Ishikawa (cell line): ENCODE data around the gene CEP78.

Source experiments
- CEBPB ChIP-seq: IDR thresholded peaks from 2 replicates; pipeline ENCODE4 v1.6.1; 2012
- CREB1 ChIP-seq: IDR thresholded peaks from 2 replicates; pipeline ENCODE4 v1.6.1; 2012; ENCODE audit warnings: low read depth
- EGR1 ChIP-seq: IDR thresholded peaks from 2 replicates; pipeline ENCODE4 v1.6.1; 2012
- EP300 ChIP-seq: IDR thresholded peaks from 2 replicates; pipeline ENCODE4 v1.6.1; 2012; ENCODE audit warnings: borderline replicate concordance
- FOXM1 ChIP-seq: IDR thresholded peaks from 2 replicates; pipeline ENCODE4 v1.6.1; 2012; ENCODE audit warnings: low read depth, borderline replicate concordance
- MAX ChIP-seq: IDR thresholded peaks from 2 replicates; pipeline ENCODE4 v1.6.1; 2012
- NFIC ChIP-seq: IDR thresholded peaks from 2 replicates; pipeline ENCODE4 v1.6.1; 2012
- RAD21 ChIP-seq: IDR thresholded peaks from 2 replicates; pipeline ENCODE4 v1.6.1; 2012; ENCODE audit warnings: low read depth
- REST ChIP-seq: IDR thresholded peaks from 2 replicates; pipeline ENCODE4 v1.6.1; 2012; ENCODE audit warnings: low read depth, mild to moderate bottlenecking
- TAF1 ChIP-seq: IDR thresholded peaks from 2 replicates; pipeline ENCODE4 v1.6.1; 2012; ENCODE audit warnings: low read depth, mild to moderate bottlenecking
- TCF12 ChIP-seq: IDR thresholded peaks from 2 replicates; pipeline ENCODE4 v1.6.1; 2012; ENCODE audit warnings: low read depth
- TEAD4 ChIP-seq: IDR thresholded peaks from 2 replicates; pipeline ENCODE4 v1.6.1; 2012
- USF1 ChIP-seq: IDR thresholded peaks from 2 replicates; pipeline ENCODE4 v1.6.1; 2012
- YY1 ChIP-seq: IDR thresholded peaks from 2 replicates; pipeline ENCODE4 v1.6.1; 2012; ENCODE audit warnings: low read depth
- ZBTB7A ChIP-seq: IDR thresholded peaks from 2 replicates; pipeline ENCODE4 v1.6.1; 2012; ENCODE audit warnings: low read depth

CEP78 gene

GRCh38 chr9:78300209-78300608 lies 64.3 kb downstream of the CEP78 start:
- TF ChIP-seq ZBTB7A: no peak
- TF ChIP-seq EGR1: no peak
- no peak for TF ChIP-seq CEBPB
- TF ChIP-seq REST: no peak
- no peak for TF ChIP-seq YY1
- no peak for TF ChIP-seq EP300
- TF ChIP-seq TEAD4: no peak
- no peak for TF ChIP-seq RAD21
- no peak for TF ChIP-seq MAX
- TF ChIP-seq FOXM1: no peak
- TF ChIP-seq NFIC: no peak
- TF ChIP-seq CREB1: no peak

- TF ChIP-seq TEAD4 (no peak), USF1 (no peak), YY1 (no peak), TCF12 (no peak), FOXM1 (no peak), MAX (no peak), RAD21 (no peak), ZBTB7A (no peak), NFIC (no peak), EGR1 (no peak)
Observed at GRCh38 chr9:78301466-78301865, 65.6 kb downstream of the CEP78 start.

- no peak for TF ChIP-seq CEBPB
- no peak for TF ChIP-seq RAD21
- TF ChIP-seq TCF12: no peak
- TF ChIP-seq CREB1: no peak
- no peak for TF ChIP-seq TAF1
- TF ChIP-seq NFIC: no peak
- TF ChIP-seq YY1: no peak
- TF ChIP-seq EGR1: no peak
- no peak for TF ChIP-seq FOXM1
- TF ChIP-seq REST: no peak
- no peak for TF ChIP-seq TEAD4
- TF ChIP-seq ZBTB7A: no peak
- TF ChIP-seq MAX: no peak
- no peak for TF ChIP-seq USF1
- TF ChIP-seq EP300: no peak
Observed at GRCh38 chr9:78303377-78304062, 67.6 kb downstream of the CEP78 start.

- TF ChIP-seq EGR1 (no peak), TAF1 (no peak), USF1 (no peak), RAD21 (no peak), YY1 (no peak), ZBTB7A (no peak), CREB1 (no peak), CEBPB (no peak), TCF12 (no peak), MAX (no peak), REST (no peak), NFIC (no peak), EP300 (no peak), TEAD4 (no peak), FOXM1 (no peak)
Observed at GRCh38 chr9:78304357-78304756, 68.5 kb downstream of the CEP78 start.
